HepG2 (cell line): ENCODE results near the gene TCEA3. TPM values are rescaled to one million over a fixed set of nuclear protein-coding genes. Genes with fewer than 3 reads are reported as not detected.

Experiments
- ASH2L ChIP-seq: fragments of 300-600, 200-600 bp; sonication (generic); IDR thresholded peaks from 2 replicates; pipeline ENCODE4 v1.7.0; 2017; ENCODE audit warnings: low read depth, mild to moderate bottlenecking, moderate library complexity, mixed read lengths, low read length; ENCODE audit not compliant: insufficient read length
- CENPT ChIP-seq: sonication (generic); formaldehyde crosslinking; IDR thresholded peaks from 2 replicates; pipeline ENCODE4 v1.8.0; 2022; ENCODE audit warnings: low read depth, mild to moderate bottlenecking, moderate library complexity, missing genetic modification reagents
- GTF2F1 ChIP-seq: fragments of 150-350 bp; IDR thresholded peaks from 2 replicates; pipeline ENCODE4 v1.6.1; 2014; ENCODE audit warnings: low read length
- MAFK ChIP-seq, 2 experiments: IDR thresholded peaks in 1 of 2; conservative IDR thresholded peaks in 1 of 2; 2 replicates each; pipeline ENCODE4 v1.6.1; 2011; ENCODE audit warnings: improper control_type of control experiment in 2 of 2, low read length in 2 of 2
- MTA1 ChIP-seq: sonication (generic); formaldehyde crosslinking; IDR thresholded peaks from 2 replicates; pipeline ENCODE4 v1.4.0; 2020; ENCODE audit warnings: missing genetic modification reagents, mild to moderate bottlenecking, borderline replicate concordance
- NCOA5 ChIP-seq: sonication (generic); formaldehyde crosslinking; IDR thresholded peaks from 2 replicates; pipeline ENCODE4 v1.4.0; 2020; ENCODE audit warnings: missing genetic modification reagents
- NFE2L2 ChIP-seq: fragments of 150-350 bp; IDR thresholded peaks from 2 replicates; pipeline ENCODE4 v1.6.1; 2014; ENCODE audit warnings: low read length
- PHF20 ChIP-seq: sonication (generic); formaldehyde crosslinking; IDR thresholded peaks from 2 replicates; pipeline ENCODE4 v1.5.0; 2020; ENCODE audit warnings: mild to moderate bottlenecking, missing genetic modification reagents
- POLR2A ChIP-seq, 2 experiments: IDR thresholded peaks; 2 replicates each; pipeline ENCODE4 v1.6.1; 2011; ENCODE audit warnings: low read depth in 2 of 2, low read length in 2 of 2, mild to moderate bottlenecking in 1 of 2, moderate library complexity in 1 of 2; ENCODE audit not compliant: insufficient read depth in 1 of 2
- RFX1 ChIP-seq: fragments of 450-650 bp; IDR thresholded peaks from 2 replicates; pipeline ENCODE4 v1.6.1; 2017
- RFX3 ChIP-seq: IDR thresholded peaks from 2 replicates; pipeline ENCODE4 v1.6.1; 2016; ENCODE audit warnings: missing biosample characterization, missing genetic modification reagents
- RFXAP ChIP-seq: sonication (generic); formaldehyde crosslinking; IDR thresholded peaks from 2 replicates; pipeline ENCODE4 v1.4.0; 2020; ENCODE audit warnings: missing genetic modification reagents, borderline replicate concordance
- SALL1 ChIP-seq: sonication (generic); formaldehyde crosslinking; IDR thresholded peaks from 2 replicates; pipeline ENCODE4 v1.8.0; 2022; ENCODE audit warnings: mild to moderate bottlenecking, missing genetic modification reagents
- SNRNP70 ChIP-seq: fragments of 200-400 bp; formaldehyde crosslinking; IDR thresholded peaks from 2 replicates; pipeline ENCODE4 v1.6.1; 2017; ENCODE audit warnings: mild to moderate bottlenecking, low read depth, low read length, moderate library complexity
- ZNF17 ChIP-seq: sonication (generic); formaldehyde crosslinking; IDR thresholded peaks from 2 replicates; pipeline ENCODE4 v1.5.0; 2020; ENCODE audit warnings: mild to moderate bottlenecking, missing genetic modification reagents
- ZNF251 ChIP-seq: sonication (generic); formaldehyde crosslinking; IDR thresholded peaks from 2 replicates; pipeline ENCODE4 v1.9.0; 2021; ENCODE audit warnings: mild to moderate bottlenecking, missing genetic modification reagents
- ZNF367 ChIP-seq: sonication (generic); formaldehyde crosslinking; IDR thresholded peaks from 2 replicates; pipeline ENCODE4 v1.4.0; 2020; ENCODE audit warnings: missing genetic modification reagents, borderline replicate concordance
- ZNF546 ChIP-seq: sonication (generic); formaldehyde crosslinking; conservative IDR thresholded peaks from 2 replicates; pipeline ENCODE4 v1.8.1; 2023; ENCODE audit warnings: mild to moderate bottlenecking, missing genetic modification reagents
- ZNF562 ChIP-seq: sonication (generic); formaldehyde crosslinking; IDR thresholded peaks from 2 replicates; pipeline ENCODE4 v1.8.0; 2022; ENCODE audit warnings: missing genetic modification reagents, borderline replicate concordance
- ZNF569 ChIP-seq: sonication (generic); formaldehyde crosslinking; IDR thresholded peaks from 2 replicates; pipeline ENCODE4 v1.5.0; 2020; ENCODE audit warnings: mild to moderate bottlenecking, missing genetic modification reagents, moderate library complexity, borderline replicate concordance
- ZNF672 ChIP-seq: sonication (generic); formaldehyde crosslinking; IDR thresholded peaks from 2 replicates; pipeline ENCODE4 v1.8.1; 2022; ENCODE audit warnings: missing genetic modification reagents
- ZNF768 ChIP-seq: sonication (generic); formaldehyde crosslinking; IDR thresholded peaks from 2 replicates; pipeline ENCODE4 v1.4.0; 2020; ENCODE audit warnings: missing genetic modification reagents
- polyA plus RNA-seq, 8 experiments: library from polyadenylated mRNA; depleted of rRNA in 3 of 8; stranded (reverse) in 7 of 8; unstranded in 1 of 8; fragments of >200 nt; fragmentation: Illumina TruSeq in 4 of 8; extraction: Trizol in 4 of 8; gene quantifications; 2 replicates each; pipeline versions ENCODE4 v1.2.1 to v1.2.3, GENCODE V29; 2011 to 2016; ENCODE audit warnings: low read depth in 4 of 8, missing spikeins in 1 of 8, mixed read lengths in 1 of 8; ENCODE audit not compliant: insufficient read depth in 1 of 8
- total RNA-seq, 5 experiments: library from RNA; depleted of rRNA; stranded (reverse); fragments of >200 nt; fragmentation: Illumina TruSeq; extraction: Trizol; gene quantifications; 2 replicates each; pipeline ENCODE4 v1.2.3, GENCODE V29; 2016; ENCODE audit warnings: low read depth in 1 of 5
- TF ChIP-seq, protein P1 (sequence below): IDR thresholded peaks from 2 replicates; pipeline ENCODE4 v1.6.1; 2016; ENCODE audit warnings: missing compliant biosample characterization, missing genetic modification reagents, borderline replicate concordance
- TF ChIP-seq, protein P2 (sequence below): sonication (generic); formaldehyde crosslinking; conservative IDR thresholded peaks from 2 replicates; pipeline ENCODE4 v1.8.1; 2023; ENCODE audit warnings: missing genetic modification reagents
- TF ChIP-seq, protein P3 (sequence below): sonication (generic); formaldehyde crosslinking; IDR thresholded peaks from 2 replicates; pipeline ENCODE4 v1.5.0; 2020; ENCODE audit warnings: missing genetic modification reagents
- TF ChIP-seq, protein P4 (sequence below): fragments of 450-650 bp; IDR thresholded peaks from 2 replicates; pipeline ENCODE4 v1.6.1; 2017

Gene TCEA3
- total and polyA plus RNA-seq, 2 of the 13 experiments (the other 11 are each of a cell fraction or from before 2014, with no cell fraction given), result 55.5 to 84.6 TPM

DNA sequence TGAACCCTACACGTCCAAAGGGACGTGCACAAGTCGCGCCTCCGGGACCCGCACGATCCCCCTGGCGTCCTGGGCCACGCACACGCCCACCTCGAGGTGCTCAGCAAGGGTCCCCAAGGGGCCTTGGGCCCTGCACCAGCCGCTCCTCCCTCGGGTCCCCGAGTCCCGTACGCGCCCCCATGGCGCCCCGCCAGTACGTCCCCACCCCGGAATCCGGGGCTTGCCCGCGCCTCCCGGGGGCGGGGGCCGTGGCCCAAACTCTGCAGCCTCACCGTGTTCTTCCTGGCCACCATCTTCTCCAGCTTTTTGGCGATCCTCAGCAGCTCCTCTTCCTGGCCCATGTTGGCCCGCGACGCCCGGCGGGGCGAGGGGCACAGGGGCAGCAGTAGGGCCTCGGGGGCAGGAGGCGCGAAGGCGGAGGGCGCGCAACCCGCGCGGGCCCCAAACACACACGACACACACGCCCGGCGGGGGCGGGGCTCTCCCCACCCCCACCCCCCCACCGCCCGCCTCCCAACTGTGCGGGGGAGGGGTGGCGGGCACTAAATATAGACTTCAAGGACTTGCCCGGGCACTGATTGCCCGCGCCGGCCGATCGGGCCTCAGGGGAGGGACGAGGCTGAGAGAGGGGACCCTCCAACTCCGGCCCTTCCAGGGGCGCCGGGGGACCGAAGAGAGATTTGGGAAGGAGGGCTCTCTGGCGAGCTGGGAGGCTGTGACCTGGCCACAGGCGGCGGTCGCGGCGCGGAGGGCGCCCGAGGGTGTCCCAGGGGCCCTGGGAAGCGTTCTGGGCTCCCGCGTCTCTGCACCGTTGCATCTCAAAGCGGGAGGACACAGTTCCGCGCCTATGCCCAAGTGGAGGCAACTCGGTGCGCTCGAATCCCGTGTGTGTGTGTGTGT lies at the start of gene TCEA3 (continued):
- TF ChIP-seq ZNF768 (CRISPR knock-in tag) (peak; percentile 55), NCOA5 (CRISPR knock-in tag) (no peak), ZNF17 (no peak), MTA1 (0 out of 2 replicates have a peak, but pooled peaks have one; percentile 18), ZNF562 (no peak), NFE2L2 (no peak), ZNF367 (CRISPR knock-in tag) (no peak), ZNF546 (CRISPR knock-in tag) (no peak), POLR2A (IDR thresholded peaks at IDR 0.05; ENCODE audit: insufficient read depth in 1 of 2, low read depth in 2 of 2, low read length in 2 of 2) (peak in 1 of 2 experiments; percentile 49; a peak in 3 of 4 replicates), RFX1 (no peak), GTF2F1 (no peak), CENPT (CRISPR knock-in tag) (0 out of 2 replicates have a peak, but pooled peaks have one; percentile 35), SNRNP70 (no peak), PHF20 (CRISPR knock-in tag) (no peak), ZNF672 (CRISPR knock-in tag) (no peak), ZNF251 (CRISPR knock-in tag) (no peak), RFXAP (CRISPR knock-in tag) (no peak), ASH2L (no peak), ZNF569 (no peak), MAFK (conservative IDR thresholded peaks at IDR 0.05 in 1 of 2, IDR thresholded peaks at IDR 0.05 in 1 of 2; ENCODE audit: low read length in 2 of 2) (no peak), SALL1 (CRISPR knock-in tag) (peak; percentile 32; the same call in 1 of the 2 replicates), RFX3 (CRISPR knock-in tag) (no peak)
- TF ChIP-seq, protein P1, sequence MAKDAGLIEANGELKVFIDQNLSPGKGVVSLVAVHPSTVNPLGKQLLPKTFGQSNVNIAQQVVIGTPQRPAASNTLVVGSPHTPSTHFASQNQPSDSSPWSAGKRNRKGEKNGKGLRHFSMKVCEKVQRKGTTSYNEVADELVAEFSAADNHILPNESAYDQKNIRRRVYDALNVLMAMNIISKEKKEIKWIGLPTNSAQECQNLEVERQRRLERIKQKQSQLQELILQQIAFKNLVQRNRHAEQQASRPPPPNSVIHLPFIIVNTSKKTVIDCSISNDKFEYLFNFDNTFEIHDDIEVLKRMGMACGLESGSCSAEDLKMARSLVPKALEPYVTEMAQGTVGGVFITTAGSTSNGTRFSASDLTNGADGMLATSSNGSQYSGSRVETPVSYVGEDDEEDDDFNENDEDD (CRISPR knock-in tag), result peak; percentile 70; the same call in 1 of the 2 replicates
- TF ChIP-seq, protein P2, sequence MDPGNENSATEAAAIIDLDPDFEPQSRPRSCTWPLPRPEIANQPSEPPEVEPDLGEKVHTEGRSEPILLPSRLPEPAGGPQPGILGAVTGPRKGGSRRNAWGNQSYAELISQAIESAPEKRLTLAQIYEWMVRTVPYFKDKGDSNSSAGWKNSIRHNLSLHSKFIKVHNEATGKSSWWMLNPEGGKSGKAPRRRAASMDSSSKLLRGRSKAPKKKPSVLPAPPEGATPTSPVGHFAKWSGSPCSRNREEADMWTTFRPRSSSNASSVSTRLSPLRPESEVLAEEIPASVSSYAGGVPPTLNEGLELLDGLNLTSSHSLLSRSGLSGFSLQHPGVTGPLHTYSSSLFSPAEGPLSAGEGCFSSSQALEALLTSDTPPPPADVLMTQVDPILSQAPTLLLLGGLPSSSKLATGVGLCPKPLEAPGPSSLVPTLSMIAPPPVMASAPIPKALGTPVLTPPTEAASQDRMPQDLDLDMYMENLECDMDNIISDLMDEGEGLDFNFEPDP (CRISPR knock-in tag), result 0 out of 2 replicates have a peak, but pooled peaks have one; percentile 84
- TF ChIP-seq, protein P3, sequence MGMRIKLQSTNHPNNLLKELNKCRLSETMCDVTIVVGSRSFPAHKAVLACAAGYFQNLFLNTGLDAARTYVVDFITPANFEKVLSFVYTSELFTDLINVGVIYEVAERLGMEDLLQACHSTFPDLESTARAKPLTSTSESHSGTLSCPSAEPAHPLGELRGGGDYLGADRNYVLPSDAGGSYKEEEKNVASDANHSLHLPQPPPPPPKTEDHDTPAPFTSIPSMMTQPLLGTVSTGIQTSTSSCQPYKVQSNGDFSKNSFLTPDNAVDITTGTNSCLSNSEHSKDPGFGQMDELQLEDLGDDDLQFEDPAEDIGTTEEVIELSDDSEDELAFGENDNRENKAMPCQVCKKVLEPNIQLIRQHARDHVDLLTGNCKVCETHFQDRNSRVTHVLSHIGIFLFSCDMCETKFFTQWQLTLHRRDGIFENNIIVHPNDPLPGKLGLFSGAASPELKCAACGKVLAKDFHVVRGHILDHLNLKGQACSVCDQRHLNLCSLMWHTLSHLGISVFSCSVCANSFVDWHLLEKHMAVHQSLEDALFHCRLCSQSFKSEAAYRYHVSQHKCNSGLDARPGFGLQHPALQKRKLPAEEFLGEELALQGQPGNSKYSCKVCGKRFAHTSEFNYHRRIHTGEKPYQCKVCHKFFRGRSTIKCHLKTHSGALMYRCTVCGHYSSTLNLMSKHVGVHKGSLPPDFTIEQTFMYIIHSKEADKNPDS (CRISPR knock-in tag), result no peak
- TF ChIP-seq, protein P4, sequence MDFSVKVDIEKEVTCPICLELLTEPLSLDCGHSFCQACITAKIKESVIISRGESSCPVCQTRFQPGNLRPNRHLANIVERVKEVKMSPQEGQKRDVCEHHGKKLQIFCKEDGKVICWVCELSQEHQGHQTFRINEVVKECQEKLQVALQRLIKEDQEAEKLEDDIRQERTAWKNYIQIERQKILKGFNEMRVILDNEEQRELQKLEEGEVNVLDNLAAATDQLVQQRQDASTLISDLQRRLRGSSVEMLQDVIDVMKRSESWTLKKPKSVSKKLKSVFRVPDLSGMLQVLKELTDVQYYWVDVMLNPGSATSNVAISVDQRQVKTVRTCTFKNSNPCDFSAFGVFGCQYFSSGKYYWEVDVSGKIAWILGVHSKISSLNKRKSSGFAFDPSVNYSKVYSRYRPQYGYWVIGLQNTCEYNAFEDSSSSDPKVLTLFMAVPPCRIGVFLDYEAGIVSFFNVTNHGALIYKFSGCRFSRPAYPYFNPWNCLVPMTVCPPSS, result no peak
